A673 (cell line): ENCODE results near the gene ARHGEF6. TPM values are rescaled to one million over a fixed set of nuclear protein-coding genes. Genes with fewer than 3 reads are reported as not detected.

Source experiments
- BruUV-seq: library from RNA; stranded (reverse); fragments of 400-500 nt; replicated peaks from 2 replicates; lab custom pipeline; 2021; lab: Mats Ljungman, UMichigan
- CTCF ChIA-PET: fragments of 300-600 bp; sonication (Branson Sonifier 250); formaldehyde crosslinking; loops from one replicate; lab custom pipeline; 2022; ENCODE audit warnings: antibody characterized with exemption; lab: Charles Lee
- POLR2A ChIA-PET: fragments of 300-600 bp; sonication (Branson Sonifier 250); formaldehyde crosslinking; loops from one replicate; lab custom pipeline; 2022; ENCODE audit warnings: antibody characterized with exemption; ENCODE audit not compliant: low non-redundant PET; lab: Charles Lee
- DNase-seq: peaks from one replicate; pipeline ENCODE4 v3.0.0-alpha.2; 2015; ENCODE audit warnings: low spot score
- H3K27ac ChIP-seq: fragments of 200-600 bp; sonication (generic); 2 replicates; pipeline ENCODE4 v1.5.1; 2016; ENCODE audit warnings: mixed run types, low read depth, mild to moderate bottlenecking, mixed read lengths, antibody characterized with exemption, low read length; ENCODE audit not compliant: poor library complexity, severe bottlenecking
- H3K27me3 ChIP-seq: fragments of 200-600 bp; sonication (generic); replicated peaks from 2 replicates; pipeline ENCODE4 v1.6.1; 2017; ENCODE audit warnings: mixed run types, low read depth, mild to moderate bottlenecking, mixed read lengths, antibody characterized with exemption, low read length; ENCODE audit not compliant: insufficient read depth, poor library complexity
- H3K36me3 ChIP-seq: fragments of 200-600 bp; sonication (generic); 2 replicates; pipeline ENCODE4 v1.6.1; 2016; ENCODE audit warnings: mixed run types, mild to moderate bottlenecking, mixed read lengths, antibody characterized with exemption, low read length; ENCODE audit not compliant: insufficient read depth, poor library complexity, severe bottlenecking
- H3K4me1 ChIP-seq: fragments of 200-600 bp; sonication (generic); 2 replicates; pipeline ENCODE4 v1.6.1; 2017; ENCODE audit warnings: mixed run types, mild to moderate bottlenecking, mixed read lengths, antibody characterized with exemption, low read length; ENCODE audit not compliant: insufficient read depth, poor library complexity, severe bottlenecking
- H3K4me3 ChIP-seq: fragments of 200-600 bp; sonication (generic); 2 replicates; pipeline ENCODE4 v1.5.1; 2016; ENCODE audit warnings: low read depth, mixed run types, mild to moderate bottlenecking, mixed read lengths, low read length; ENCODE audit not compliant: poor library complexity, severe bottlenecking
- H3K9me3 ChIP-seq: fragments of 200-600 bp; sonication (generic); 2 replicates; pipeline ENCODE4 v1.6.1; 2016; ENCODE audit warnings: mixed run types, low read depth, mild to moderate bottlenecking, mixed read lengths, antibody characterized with exemption, low read length; ENCODE audit not compliant: poor library complexity, severe bottlenecking
- CTCF ChIP-seq: fragments of 300-800, 200-600 bp; sonication (generic); conservative IDR thresholded peaks from 2 replicates; pipeline ENCODE4 v1.5.1; 2017; ENCODE audit warnings: low read depth, mild to moderate bottlenecking, antibody characterized with exemption, low read length, moderate library complexity, mixed read lengths
- EZH2 ChIP-seq: fragments of 200-600 bp; sonication (generic); IDR thresholded peaks from 2 replicates; pipeline ENCODE4 v1.6.1; 2017; ENCODE audit warnings: borderline replicate concordance, low read depth, mild to moderate bottlenecking, mixed read lengths, antibody characterized with exemption, low read length; ENCODE audit not compliant: poor library complexity, severe bottlenecking
- intact Hi-C: fragments of 100-400 bp; cut with micrococcal nuclease; formaldehyde crosslinking; loops from one replicate; pipeline ENCODE4 v1.10.0; 2022; ENCODE audit not compliant: unreplicated experiment
- total RNA-seq: library from RNA; stranded (reverse); gene quantifications from 2 replicates; pipeline ENCODE4 v1.2.3, GENCODE V29; 2021

The ARHGEF6 gene
- total RNA-seq, 1 experiment from 2014 or later: 11.4 TPM

- Histone ChIP-seq H3K4me1 (no peaks in the 10 kb centered on the region), H3K4me3 (no peak overlapping the region), H3K9me3 (no peaks in the 10 kb centered on the region), H3K27me3 (no peaks in the 10 kb centered on the region), H3K27ac (no peak overlapping the region), H3K36me3 (no peaks in the 10 kb centered on the region)
- BruUV-seq: no TSS peak
- TF ChIP-seq CTCF (no peak), EZH2 (no peak)
- ChIA-PET POLR2A (no interaction called here), CTCF (interaction anchor here (1.0 kb wide), 1 partner anchor 18 kb away, joined by 4 read pairs; no protein-coding TSS in a partner anchor)
- intact Hi-C loops: no loop called here
- DNase-seq: no peak
These were observed 96.6 kb downstream of the ARHGEF6 start for GRCh38 chrX:136684120-136684519.

- ChIA-PET CTCF (no interaction called here), POLR2A (no interaction called here)
- Histone ChIP-seq H3K4me1 (no peaks in the 10 kb centered on the region), H3K9me3 (no peaks in the 10 kb centered on the region), H3K27me3 (no peaks in the 10 kb centered on the region), H3K27ac (no peak overlapping the region), H3K36me3 (no peaks in the 10 kb centered on the region), H3K4me3 (no peak overlapping the region)
- TF ChIP-seq CTCF (no peak), EZH2 (no peak)
- intact Hi-C loops: no loop called here
- no peak for DNase-seq
- no TSS peak for BruUV-seq
These were observed 101.2 kb downstream of the ARHGEF6 start for GRCh38 chrX:136679531-136679930.

GRCh38 chrX:136674270-136674985 lies 106.3 kb downstream of the ARHGEF6 start:
- Histone ChIP-seq H3K4me3 (no peak overlapping the region), H3K9me3 (no peaks in the 10 kb centered on the region), H3K4me1 (no peaks in the 10 kb centered on the region), H3K27ac (no peak overlapping the region), H3K36me3 (no peaks in the 10 kb centered on the region), H3K27me3 (no peaks in the 10 kb centered on the region)
- POLR2A ChIA-PET: no interaction called here
- no TSS peak for BruUV-seq
- DNase-seq: no peak
- CTCF ChIA-PET: no interaction called here
- intact Hi-C loops: no loop called here
- TF ChIP-seq CTCF (no peak), EZH2 (no peak)
